GM19023 (cell line): ENCODE results near the gene EXOC6B.
"Not testable (repeated sequence)": the region's sequence is repeated elsewhere in the genome, so short reads cannot be mapped to it uniquely, and the experiment has no call there.

ENCODE experiments used
- ATAC-seq: cut with Tn5 transposase; IDR thresholded peaks from one replicate; pipeline ENCODE4 v1.9.1; 2021; ENCODE audit warnings: mild to moderate bottlenecking, moderate library complexity; ENCODE audit not compliant: unreplicated experiment

EXOC6B gene

DNA sequence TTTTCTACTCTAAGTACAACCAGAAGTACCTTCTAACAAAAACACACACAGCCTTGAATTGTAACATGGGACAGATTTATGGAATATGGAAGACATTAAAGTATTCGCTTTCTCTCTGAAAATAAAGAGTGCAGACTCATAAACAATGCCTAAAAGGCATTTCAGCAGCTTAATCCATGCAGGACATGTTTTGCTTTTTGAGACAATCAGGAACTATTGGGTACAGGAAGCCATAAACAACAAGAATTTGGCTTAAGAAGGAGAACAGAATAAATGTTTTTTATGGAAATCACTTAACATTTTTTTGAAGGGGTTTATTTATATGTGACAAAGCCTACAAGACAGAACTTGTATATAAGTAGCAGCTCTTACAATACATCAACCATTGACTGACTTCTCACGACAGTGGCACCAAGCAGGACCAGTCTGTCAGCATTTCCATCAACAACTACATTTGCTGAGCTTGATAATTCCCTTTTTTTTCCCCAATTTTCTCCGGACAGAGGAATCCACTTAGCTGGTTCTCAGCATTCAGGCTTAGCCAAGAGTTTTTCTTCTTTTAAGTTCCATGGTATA, 140.1 kb downstream of the EXOC6B start:
- ATAC-seq: no peak

GRCh38 chr2:72682061-72682460, 143.8 kb downstream of the EXOC6B start:
- ATAC-seq: no peak

- no peak for ATAC-seq
Observed at GRCh38 chr2:72681016-72681995, 144.5 kb downstream of the EXOC6B start.

DNA sequence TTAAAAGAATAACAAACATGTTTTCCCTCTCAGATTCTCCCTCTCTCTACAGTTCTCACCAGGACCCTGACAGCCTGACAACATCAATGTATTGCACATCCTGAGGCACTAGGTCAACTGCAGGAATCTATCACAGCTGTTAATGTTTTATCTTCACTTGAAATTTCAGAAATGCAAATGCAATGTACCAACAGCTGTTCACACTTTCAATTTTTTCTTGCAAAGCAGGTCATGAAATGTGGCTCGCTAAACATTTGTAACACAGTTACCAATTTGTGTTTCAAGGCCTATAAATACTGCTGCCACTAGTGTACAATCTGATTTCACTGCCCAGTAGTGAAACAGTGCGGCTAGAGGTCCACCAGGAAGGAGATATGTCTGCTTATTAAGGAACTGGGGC, 147.8 kb downstream of the EXOC6B start:
- peak; percentile 63 for ATAC-seq

DNA sequence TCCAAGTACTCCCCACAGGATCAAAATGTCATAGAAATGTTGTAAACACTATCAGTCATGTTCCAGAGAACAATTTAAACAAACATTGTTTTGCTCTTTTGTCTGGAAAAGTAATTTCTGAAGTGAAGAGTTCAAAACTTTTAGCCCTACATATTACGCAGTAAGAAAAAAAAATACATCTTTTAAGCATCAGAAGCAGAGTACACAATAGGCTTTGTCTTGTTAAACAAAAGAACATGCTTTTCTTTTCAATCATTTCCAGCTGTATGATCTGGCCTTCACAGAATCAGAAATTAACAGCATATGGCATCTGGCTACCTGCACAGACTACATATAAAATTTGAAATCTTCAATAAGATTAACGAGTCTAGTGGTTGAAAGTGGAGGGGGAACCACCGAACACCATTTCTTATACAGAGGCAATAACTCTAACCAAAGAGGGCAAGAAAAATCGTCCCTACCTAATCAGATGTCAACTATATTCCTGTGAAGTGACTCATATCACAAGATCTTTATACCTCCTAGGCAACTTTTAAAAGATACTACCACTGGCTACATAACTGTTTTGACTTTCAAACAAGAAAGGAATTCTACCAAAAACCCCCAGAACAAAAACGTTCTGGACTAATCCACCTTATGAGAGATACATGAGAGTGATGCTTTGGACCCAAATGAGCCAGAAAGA, 149.3 kb downstream of the EXOC6B start:
- no peak for ATAC-seq

DNA sequence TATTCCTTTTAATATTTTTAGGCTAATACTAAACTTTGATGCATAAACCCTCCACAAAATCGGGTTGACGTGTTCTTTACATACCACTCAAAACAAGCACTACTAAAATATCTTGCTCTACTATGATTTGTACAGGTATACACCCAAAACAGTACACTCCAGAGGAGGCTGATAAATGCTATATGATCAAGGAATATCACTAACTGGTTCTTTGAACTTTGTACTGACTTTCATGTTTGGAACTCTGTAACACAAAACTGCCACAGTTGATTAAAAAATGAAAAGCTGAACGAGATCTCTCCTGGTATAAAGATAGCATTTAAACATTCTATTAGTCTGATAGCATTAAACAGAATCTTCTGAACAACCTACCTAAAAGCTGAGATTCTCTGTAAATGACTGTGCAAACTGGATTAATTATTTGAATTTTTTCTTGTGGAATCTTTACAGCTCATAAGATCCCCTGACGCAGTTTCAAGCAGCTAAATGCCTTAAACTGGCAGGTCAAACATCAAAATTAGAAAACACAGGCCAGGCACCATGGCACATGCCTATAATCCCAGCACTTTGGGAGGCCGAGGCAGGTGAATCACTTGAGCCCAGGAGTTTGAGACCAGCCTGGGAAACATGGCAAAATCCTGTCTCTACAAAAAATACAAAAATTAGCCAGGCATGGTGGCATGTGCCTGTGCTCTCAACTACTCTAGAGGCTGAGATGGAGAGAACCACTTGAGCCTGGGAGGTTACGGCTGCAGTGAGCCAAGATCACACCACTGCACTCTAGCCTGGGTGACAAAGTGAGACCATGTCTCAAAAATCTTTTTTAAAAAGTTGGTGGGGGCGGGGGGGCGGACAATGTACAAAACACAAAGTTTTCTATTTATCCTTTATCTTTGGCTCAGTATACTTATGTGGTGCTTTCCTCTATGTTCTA, 150.6 kb downstream of the EXOC6B start:
- ATAC-seq: no peak

DNA sequence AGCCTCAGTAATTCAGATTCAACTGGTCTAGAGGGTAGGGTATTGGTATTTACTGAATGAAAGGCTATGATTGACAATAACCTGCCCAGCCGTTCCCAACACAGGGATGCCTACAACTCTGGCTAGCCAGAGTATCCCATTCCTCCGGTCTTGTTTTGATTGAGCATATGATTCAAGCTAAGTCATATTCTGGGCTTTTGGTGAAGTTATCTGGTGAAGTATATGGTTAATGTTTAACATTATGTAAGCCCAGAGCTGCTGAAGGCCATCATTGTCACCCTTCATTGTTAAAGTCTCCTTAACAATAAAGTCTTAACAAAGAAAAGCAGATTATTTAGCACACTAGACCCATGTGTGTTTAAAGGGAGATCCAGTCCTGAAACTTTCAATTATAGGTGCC, 152.6 kb downstream of the EXOC6B start:
- no peak for ATAC-seq

DNA sequence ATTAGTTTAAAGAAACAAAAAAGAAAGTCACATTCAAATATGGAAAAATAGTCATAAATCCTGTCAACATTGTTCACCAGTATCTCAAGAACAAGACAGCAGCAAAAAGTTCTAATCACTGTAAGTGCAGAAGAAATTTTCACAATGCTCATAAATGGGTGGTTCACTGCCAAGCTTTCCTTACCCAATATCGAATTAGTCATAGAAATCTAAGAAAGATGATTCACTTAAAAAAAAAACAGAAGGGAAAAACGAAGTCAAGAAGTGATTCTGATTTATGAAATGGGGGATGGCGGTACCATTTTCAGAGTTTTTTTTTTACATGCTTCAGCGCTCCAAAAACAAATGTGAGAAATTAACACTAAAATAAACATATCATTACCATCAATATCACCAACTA, 156.7 kb downstream of the EXOC6B start:
- no peak for ATAC-seq

DNA sequence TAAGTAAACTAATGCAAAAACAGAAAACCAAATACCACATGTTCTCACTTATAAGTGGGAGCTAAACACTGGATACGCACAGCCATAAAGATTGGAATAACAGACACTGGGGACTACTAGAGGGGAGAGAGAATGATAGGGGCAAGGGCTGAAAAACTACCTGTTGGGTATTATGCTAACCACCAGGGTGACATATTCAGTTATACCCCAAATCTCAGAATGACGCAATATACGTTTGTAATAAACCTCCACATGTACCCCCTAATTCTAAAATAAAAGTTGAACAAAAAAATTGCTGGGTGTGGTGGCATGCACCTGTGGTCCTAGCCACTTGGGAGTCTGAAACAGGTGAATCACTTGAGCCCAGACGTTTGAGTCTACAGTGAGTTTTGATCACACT, 157.2 kb downstream of the EXOC6B start:
- no peak for ATAC-seq

DNA sequence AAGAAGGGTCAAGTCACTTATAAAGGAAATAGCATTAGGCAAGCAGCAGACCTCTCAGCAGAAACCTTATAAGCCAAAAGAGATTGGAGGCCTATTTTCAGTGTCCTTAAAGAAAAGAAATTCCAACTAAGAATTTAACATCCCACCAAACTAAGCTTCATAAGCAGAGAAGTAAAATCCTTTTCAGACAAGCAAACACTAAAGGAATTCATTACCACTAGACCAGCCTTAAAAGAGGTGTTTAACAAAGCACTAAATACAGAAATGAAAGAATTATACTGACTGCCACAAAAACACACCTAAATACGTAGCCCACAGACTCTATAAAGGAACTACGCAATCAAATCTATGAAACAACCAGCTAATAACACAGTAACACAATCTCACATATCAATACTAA, 160.4 kb downstream of the EXOC6B start:
- no peak for ATAC-seq

GRCh38 chr2:72661985-72662384, 163.8 kb downstream of the EXOC6B start:
- ATAC-seq: no peak

DNA sequence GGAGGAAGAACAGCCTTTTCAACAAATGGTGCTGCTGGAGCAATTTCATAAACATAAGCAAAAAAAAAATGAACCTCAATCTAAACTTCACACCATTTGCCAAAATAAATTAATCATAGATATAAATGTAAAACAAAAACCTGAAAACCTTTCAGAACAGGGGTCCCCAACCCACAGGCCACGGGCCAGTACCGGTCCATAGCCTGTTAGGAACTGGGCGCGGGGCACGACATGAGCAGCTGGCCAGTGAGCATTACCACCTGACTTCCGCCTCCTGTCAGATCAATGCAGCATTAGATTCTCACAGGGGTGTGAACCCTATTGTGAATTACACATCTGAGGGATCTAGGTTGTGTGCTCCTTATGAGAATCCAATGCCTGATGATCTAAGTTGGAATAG, 176.0 kb downstream of the EXOC6B start:
- ATAC-seq: no peak

- ATAC-seq: not testable (repeated sequence)
Observed at GRCh38 chr2:72641221-72641620, 184.6 kb downstream of the EXOC6B start.

GRCh38 chr2:72638600-72639211, 187.1 kb downstream of the EXOC6B start:
- no peak for ATAC-seq

GRCh38 chr2:72636210-72636609, 189.6 kb downstream of the EXOC6B start:
- ATAC-seq: no peak

- no peak for ATAC-seq
Observed at GRCh38 chr2:72630767-72631166, 195.1 kb downstream of the EXOC6B start.

DNA sequence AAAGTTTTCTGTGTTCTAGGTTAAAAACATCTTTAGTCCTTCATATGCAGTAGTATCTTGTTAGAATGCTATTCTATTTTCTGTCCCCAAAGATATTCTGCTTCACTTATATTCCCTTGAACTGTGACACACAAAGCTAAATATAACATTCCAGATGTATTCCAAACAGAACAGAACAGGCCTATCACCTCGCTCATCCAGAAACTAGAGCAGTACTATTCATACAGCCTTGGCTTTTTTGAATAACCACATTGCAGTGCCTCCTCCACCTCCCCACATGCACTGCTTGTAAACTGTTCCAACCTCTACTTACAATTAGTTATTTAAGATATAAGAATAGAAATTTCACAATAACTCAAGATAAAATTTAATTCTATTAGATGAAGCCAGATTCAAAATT, 196.8 kb downstream of the EXOC6B start:
- no peak for ATAC-seq

GRCh38 chr2:72627083-72627482, 198.8 kb downstream of the EXOC6B start:
- no peak for ATAC-seq

DNA sequence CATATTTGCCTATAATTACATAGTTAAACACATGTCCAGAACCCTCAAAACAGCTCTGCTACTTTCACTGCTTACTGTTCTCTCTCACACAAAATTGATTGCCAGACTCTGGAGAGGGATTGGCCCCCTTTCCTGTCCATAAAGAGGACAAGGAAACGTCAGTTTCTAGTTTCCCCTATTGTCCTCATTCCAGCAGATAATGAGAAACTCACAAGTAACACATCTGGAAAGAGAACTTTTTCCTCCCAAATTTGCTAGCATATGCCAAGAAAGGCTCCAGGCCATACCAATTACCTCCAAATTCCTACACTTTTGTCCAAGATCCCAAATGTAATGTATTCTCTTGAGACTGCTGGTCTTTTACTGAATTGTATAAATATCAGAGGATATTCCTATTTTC, 200.5 kb downstream of the EXOC6B start:
- no peak for ATAC-seq

- no peak for ATAC-seq
Observed at GRCh38 chr2:72623481-72623880, 202.4 kb downstream of the EXOC6B start.
